ENCODE data around the gene NEK2. TPM values are rescaled to one million over a fixed set of nuclear protein-coding genes. Genes with fewer than 3 reads are reported as not detected.
A peak's percentile ranks its signal among the peaks of the same experiment; 100 is the strongest.
"Not testable (repeated sequence)": the region's sequence is repeated elsewhere in the genome, so short reads cannot be mapped to it uniquely, and the experiment has no call there.

Gene NEK2
- 0.77 TPM for total RNA-seq
- long read RNA-seq, partial matches to known transcripts: 0 of 2 reads
- long read RNA-seq, other reads (novel, unspliced or antisense): 0 of 2 reads

DNA sequence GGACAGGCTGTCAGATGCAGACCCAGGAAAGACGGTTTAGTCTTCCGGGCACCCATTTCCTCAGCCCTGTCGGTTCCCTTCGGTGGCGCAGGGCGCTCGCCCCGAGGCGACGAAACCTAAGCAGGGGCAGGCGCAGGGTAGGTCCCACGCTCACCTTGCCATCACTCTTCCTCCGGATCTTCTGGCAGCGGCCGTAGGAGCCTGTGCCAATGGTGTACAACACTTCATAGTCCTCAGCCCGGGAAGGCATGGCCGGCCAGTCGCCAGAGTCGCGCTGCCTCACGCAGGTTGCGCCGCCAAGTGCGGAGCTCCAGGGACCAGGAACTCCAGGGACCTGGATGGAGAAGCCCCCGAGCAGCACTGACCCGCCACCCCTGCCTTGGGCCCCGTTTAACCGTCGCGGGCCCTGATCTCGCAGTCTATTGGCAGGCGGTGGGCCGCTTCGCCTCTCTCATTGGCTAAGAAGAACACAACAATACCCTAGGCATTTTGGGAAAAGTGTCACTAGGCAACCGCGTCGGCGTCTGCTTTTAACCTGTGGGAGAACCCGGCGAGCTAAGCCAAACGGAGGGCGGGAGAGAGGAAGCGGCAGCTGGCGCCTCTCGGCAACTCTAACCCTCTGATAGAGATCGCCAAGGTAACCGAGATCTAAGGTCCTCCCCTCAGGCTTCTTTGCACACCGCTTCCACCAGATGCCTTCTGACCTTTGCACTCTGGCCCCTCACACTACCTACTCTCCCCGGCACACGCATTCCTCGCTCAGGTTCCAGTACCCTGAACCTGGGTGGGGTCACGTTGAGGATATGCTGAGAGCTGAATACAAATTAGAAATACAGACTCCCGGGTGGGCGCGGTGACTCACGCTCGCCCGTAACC is at the start of gene NEK2:
NEK2 (minus strand) TSS at position 392 of the 876 bp plus-strand sequence; CDS start at position 250, 142 bp downstream.
- intact Hi-C loops (cut with DNase I): no loop called here
- Histone ChIP-seq H3K36me3 (no peaks in the 10 kb centered on the region), H3K4me1 (peaks cover 12% of the 10 kb centered on the region), H3K4me3 (peak within 1 kb of the TSS; percentile 59), H3K27me3 (ENCODE audit: low read depth) (no peaks in the 10 kb centered on the region), H3K9me3 (no peaks in the 10 kb centered on the region), H3K27ac (no peak within 1 kb of the TSS)
- DNase-seq (peak; percentile 94), ATAC-seq (peak; percentile 97 to 99)
- TF ChIP-seq, protein P1, sequence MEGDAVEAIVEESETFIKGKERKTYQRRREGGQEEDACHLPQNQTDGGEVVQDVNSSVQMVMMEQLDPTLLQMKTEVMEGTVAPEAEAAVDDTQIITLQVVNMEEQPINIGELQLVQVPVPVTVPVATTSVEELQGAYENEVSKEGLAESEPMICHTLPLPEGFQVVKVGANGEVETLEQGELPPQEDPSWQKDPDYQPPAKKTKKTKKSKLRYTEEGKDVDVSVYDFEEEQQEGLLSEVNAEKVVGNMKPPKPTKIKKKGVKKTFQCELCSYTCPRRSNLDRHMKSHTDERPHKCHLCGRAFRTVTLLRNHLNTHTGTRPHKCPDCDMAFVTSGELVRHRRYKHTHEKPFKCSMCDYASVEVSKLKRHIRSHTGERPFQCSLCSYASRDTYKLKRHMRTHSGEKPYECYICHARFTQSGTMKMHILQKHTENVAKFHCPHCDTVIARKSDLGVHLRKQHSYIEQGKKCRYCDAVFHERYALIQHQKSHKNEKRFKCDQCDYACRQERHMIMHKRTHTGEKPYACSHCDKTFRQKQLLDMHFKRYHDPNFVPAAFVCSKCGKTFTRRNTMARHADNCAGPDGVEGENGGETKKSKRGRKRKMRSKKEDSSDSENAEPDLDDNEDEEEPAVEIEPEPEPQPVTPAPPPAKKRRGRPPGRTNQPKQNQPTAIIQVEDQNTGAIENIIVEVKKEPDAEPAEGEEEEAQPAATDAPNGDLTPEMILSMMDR (IDR thresholded peaks at IDR 0.05): no peak

DNA sequence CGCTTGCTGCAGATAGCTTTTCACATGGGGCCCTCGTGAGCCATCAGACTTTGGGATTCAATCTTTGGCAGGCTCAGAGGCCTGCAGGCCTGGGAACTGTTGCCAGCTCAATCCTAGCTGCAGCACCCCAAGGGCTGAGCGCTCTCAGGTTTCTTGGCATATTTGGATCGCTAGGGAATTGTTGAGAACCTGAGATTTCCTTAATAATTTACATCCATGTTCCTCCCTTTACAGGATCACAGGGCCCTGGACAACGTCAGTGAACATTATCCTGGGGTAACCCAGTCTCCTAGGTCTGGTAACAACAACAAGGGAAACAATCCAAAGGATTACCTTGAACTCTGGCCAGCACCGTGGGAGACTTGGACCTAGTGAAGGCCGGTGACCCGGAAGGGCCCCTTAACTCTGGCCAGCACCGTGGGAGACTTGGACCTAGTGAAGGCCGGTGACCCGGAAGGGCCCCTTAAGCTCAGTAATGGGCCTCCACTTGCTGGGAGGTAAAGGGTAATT is 49.3 kb upstream of the NEK2 start:
- Histone ChIP-seq H3K36me3 (no peaks in the 10 kb centered on the region), H3K4me3 (no peak overlapping the region), H3K27me3 (ENCODE audit: low read depth) (no peaks in the 10 kb centered on the region), H3K9me3 (no peaks in the 10 kb centered on the region), H3K27ac (no peak overlapping the region), H3K4me1 (no peaks in the 10 kb centered on the region)
- intact Hi-C loops (cut with DNase I): no loop called here
- TF ChIP-seq, protein P1 (IDR thresholded peaks at IDR 0.05): no peak
- DNase-seq (no peak), ATAC-seq (no peak)

DNA sequence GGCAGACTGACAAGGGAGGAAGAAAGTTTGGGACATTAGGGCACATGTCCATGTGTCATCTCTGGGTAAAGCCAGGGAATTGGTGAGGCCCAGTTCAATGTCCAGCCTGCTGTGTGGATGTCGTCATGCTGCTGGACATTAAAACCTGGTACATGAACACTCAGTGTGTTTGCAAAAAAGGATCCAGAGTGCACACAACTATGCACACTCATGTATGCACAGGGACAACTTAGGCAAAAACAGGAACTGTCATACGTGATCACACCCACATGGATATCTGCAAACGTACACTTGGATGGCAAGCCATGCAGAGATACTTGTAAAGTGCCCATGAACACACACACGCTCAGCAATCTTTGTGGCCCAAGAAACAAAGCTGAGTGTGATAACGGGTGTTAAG is 47.9 kb upstream of the NEK2 start:
- TF ChIP-seq, protein P1 (IDR thresholded peaks at IDR 0.05): no peak
- Histone ChIP-seq H3K27ac (no peak overlapping the region), H3K4me1 (no peaks in the 10 kb centered on the region), H3K4me3 (no peak overlapping the region), H3K36me3 (no peaks in the 10 kb centered on the region), H3K27me3 (ENCODE audit: low read depth) (no peaks in the 10 kb centered on the region), H3K9me3 (no peaks in the 10 kb centered on the region)
- ATAC-seq: no peak
- no peak for DNase-seq
- intact Hi-C loops (cut with DNase I): no loop called here

DNA sequence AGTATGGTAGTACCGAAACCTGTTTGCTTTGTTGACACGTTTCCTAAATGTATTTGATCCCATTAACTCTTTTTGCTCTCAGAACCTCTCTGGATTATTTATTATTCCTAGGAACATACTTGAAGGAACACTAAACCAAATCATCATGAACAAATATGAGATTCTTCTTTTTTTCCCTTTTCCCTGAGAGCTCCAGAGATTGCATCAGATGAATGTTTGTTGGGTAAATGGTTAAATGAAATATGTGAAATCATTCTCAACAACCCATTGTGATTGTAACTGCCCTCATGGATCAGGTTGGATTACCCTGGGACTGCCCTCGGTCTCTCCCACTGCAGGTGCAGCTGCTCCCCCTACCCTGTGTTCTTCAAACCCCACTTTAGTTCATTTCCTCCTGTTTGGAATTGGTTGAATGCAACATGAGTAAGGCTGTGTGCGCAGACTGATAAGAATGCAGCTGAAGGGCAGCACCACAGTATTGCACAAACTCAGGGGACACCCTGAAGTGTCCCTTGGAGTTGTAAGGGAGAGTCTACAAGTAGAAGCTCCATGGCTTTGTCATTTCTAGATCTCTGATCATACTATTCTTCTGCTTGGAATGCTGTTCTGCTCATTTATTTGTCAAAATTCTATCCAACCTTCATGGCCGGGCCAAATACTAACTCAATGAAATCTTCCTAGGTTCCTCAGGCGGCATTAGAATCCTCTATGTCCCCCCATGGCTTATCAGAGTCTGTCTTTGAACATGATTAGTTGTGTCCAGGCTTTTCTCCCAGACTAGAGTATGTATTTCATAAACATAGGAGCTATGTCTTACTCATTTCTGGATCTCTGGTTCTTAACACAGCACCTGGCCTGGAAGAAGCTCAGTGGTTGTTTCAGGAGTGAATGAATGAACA is 47.1 kb upstream of the NEK2 start:
- TF ChIP-seq, protein P1 (IDR thresholded peaks at IDR 0.05): no peak
- Histone ChIP-seq H3K9me3 (no peaks in the 10 kb centered on the region), H3K4me3 (no peak overlapping the region), H3K36me3 (no peaks in the 10 kb centered on the region), H3K27me3 (ENCODE audit: low read depth) (no peaks in the 10 kb centered on the region), H3K4me1 (no peaks in the 10 kb centered on the region), H3K27ac (no peak overlapping the region)
- DNase-seq: no peak
- intact Hi-C loops (cut with DNase I): no loop called here
- no peak for ATAC-seq

DNA sequence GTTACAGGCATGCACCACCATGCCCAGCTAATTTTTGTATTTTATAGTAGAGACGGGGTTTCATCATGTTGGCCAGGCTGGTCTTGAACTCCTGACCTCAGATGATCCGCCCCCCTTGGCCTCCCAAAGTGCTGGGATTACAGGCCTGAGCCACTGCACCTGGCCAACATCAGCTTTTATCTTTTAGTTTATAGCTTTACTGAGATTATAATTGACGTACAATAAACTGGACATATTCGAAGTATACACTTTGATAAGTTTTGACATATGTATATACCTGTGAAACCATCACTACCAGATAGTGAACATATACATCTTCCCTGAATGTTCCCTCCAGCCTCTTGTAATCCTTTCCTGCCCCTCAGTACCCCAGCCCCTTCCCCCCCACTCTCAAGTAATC is 41.1 kb upstream of the NEK2 start:
- DNase-seq; H3K27me3 ChIP-seq (ENCODE audit: low read depth); ATAC-seq; H3K27ac ChIP-seq; H3K9me3 ChIP-seq; intact Hi-C loops (cut with DNase I); H3K4me3 ChIP-seq; H3K36me3 ChIP-seq; H3K4me1 ChIP-seq: not testable (repeated sequence)
